Peyer's patch (tissue), 4 donors: ENCODE data around the gene DPP9.
A peak's percentile ranks its signal among the peaks of the same experiment; 100 is the strongest.

ENCODE experiments used
- CTCF ChIP-seq, 6 experiments: fragments of 450-650 bp in 4 of 6; fragments of 200-600 bp in 2 of 6; sonication (generic) in 1 of 6; IDR thresholded peaks; one replicate each; pipeline ENCODE4 v1.5.1; 2017 to 2019; ENCODE audit warnings: antibody characterized with exemption in 6 of 6, mild to moderate bottlenecking in 3 of 6, moderate library complexity in 1 of 6
- POLR2A ChIP-seq, 2 donors: fragments of 450-650 bp; IDR thresholded peaks; one replicate each; pipeline ENCODE4 v1.5.1; 2017; ENCODE audit warnings: antibody characterized with exemption in 2 of 2, mild to moderate bottlenecking in 2 of 2, moderate library complexity in 2 of 2

GRCh38 chr19:4730740-4731171 is 7.1 kb upstream of the DPP9 start:
- TF ChIP-seq CTCF (IDR thresholded peaks at IDR 0.05), result peak; percentile 12 to 46 (median 43)
- TF ChIP-seq POLR2A (IDR thresholded peaks at IDR 0.05), result no peak
